ENCODE data around the gene DDX47.
A peak's percentile ranks its signal among the peaks of the same experiment; 100 is the strongest.

DDX47 gene

GRCh38 chr12:12788131-12788530 lies 25.0 kb upstream of the DDX47 start:
- Histone ChIP-seq H3F3A (ENCODE audit: control insufficient read depth, insufficient read depth) (no peaks in the 10 kb centered on the region; the same call in none of the 2 replicates), H3K4me1 (ENCODE audit: control insufficient read depth, low read length) (peaks cover 25% of the 10 kb centered on the region), H3K27ac (ENCODE audit: low read depth, low read length) (no peak overlapping the region), H3K4me3 (ENCODE audit: low read length) (no peak overlapping the region), H3K79me2 (ENCODE audit: control insufficient read depth, low read length) (no peaks in the 10 kb centered on the region), H4K20me1 (ENCODE audit: control insufficient read depth, insufficient read depth, low read depth, low read length) (no peaks in the 10 kb centered on the region), H3K9me2 (replicated peaks; ENCODE audit: control insufficient read depth, low read length) (no peaks in the 10 kb centered on the region), H3K36me3 (ENCODE audit: control insufficient read depth, low read length) (no peaks in the 10 kb centered on the region), H3K27me3 (ENCODE audit: control insufficient read depth, low read length) (peaks cover 25% of the 10 kb centered on the region), H3K4me2 (ENCODE audit: low read length) (0 out of 2 replicates have a peak overlapping the region, but pooled peaks have one; percentile 25), H3K9me3 (ENCODE audit: control insufficient read depth, insufficient read depth, low read length) (no peaks in the 10 kb centered on the region)
- no peak for TF ChIP-seq CTCF (IDR thresholded peaks at IDR 0.05; ENCODE audit: low read depth, low read length, poor library complexity, severe bottlenecking)
- TF ChIP-seq EZH2phosphoT487 (IDR thresholded peaks at IDR 0.05; ENCODE audit: borderline replicate concordance, low read length), result no peak

- Histone ChIP-seq H3K4me2 (ENCODE audit: low read length) (no peak overlapping the region), H4K20me1 (ENCODE audit: control insufficient read depth, insufficient read depth, low read depth, low read length) (no peaks in the 10 kb centered on the region), H3K27ac (ENCODE audit: low read depth, low read length) (no peak overlapping the region), H3K4me3 (ENCODE audit: low read length) (no peak overlapping the region), H3K79me2 (ENCODE audit: control insufficient read depth, low read length) (no peaks in the 10 kb centered on the region), H3K36me3 (ENCODE audit: control insufficient read depth, low read length) (no peaks in the 10 kb centered on the region), H3K4me1 (ENCODE audit: control insufficient read depth, low read length) (peaks cover 25% of the 10 kb centered on the region), H3K9me2 (replicated peaks; ENCODE audit: control insufficient read depth, low read length) (no peaks in the 10 kb centered on the region), H3F3A (ENCODE audit: control insufficient read depth, insufficient read depth) (no peaks in the 10 kb centered on the region; the same call in none of the 2 replicates), H3K27me3 (ENCODE audit: control insufficient read depth, low read length) (peaks cover 25% of the 10 kb centered on the region), H3K9me3 (ENCODE audit: control insufficient read depth, insufficient read depth, low read length) (no peaks in the 10 kb centered on the region)
- TF ChIP-seq EZH2phosphoT487 (IDR thresholded peaks at IDR 0.05; ENCODE audit: borderline replicate concordance, low read length) (no peak), CTCF (IDR thresholded peaks at IDR 0.05; ENCODE audit: low read depth, low read length, poor library complexity, severe bottlenecking) (peak; percentile 78)
Observed at GRCh38 chr12:12788675-12789368, 24.3 kb upstream of the DDX47 start.

DNA sequence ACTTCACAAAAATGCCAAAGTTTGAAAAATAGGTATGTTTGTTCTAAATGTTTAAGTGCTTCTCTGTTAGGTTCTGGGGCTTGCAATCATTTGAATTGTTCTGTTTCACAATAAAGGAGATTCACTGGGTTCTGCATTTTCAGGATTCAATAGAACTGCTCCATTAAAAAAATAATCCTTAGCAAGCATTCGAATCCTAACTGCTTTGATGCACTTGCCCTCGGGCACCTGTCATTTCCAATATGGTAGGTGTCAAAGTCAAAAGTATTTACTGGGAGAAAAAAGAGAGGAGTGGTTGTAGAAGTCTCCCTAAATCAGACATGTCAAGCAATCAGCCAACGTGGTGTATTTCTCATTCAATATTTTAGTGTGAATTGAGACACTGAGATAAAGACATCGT lies 22.2 kb upstream of the DDX47 start:
- H3F3A ChIP-seq (ENCODE audit: control insufficient read depth, insufficient read depth), result no peaks in the 10 kb centered on the region; the same call in none of the 2 replicates
- no peak overlapping the region for H3K4me2 ChIP-seq (ENCODE audit: low read length)
- H3K79me2 ChIP-seq (ENCODE audit: control insufficient read depth, low read length), result no peaks in the 10 kb centered on the region
- H4K20me1 ChIP-seq (ENCODE audit: control insufficient read depth, insufficient read depth, low read depth, low read length), result no peaks in the 10 kb centered on the region
- TF ChIP-seq CTCF (IDR thresholded peaks at IDR 0.05; ENCODE audit: low read depth, low read length, poor library complexity, severe bottlenecking), result no peak
- TF ChIP-seq EZH2phosphoT487 (IDR thresholded peaks at IDR 0.05; ENCODE audit: borderline replicate concordance, low read length), result no peak
- H3K9me2 ChIP-seq (replicated peaks; ENCODE audit: control insufficient read depth, low read length), result no peaks in the 10 kb centered on the region
- H3K4me3 ChIP-seq (ENCODE audit: low read length), result no peak overlapping the region
- H3K27me3 ChIP-seq (ENCODE audit: control insufficient read depth, low read length), result peaks cover 25% of the 10 kb centered on the region
- no peak overlapping the region for H3K27ac ChIP-seq (ENCODE audit: low read depth, low read length)
- no peaks in the 10 kb centered on the region for H3K36me3 ChIP-seq (ENCODE audit: control insufficient read depth, low read length)
- no peaks in the 10 kb centered on the region for H3K9me3 ChIP-seq (ENCODE audit: control insufficient read depth, insufficient read depth, low read length)
- peaks cover 23% of the 10 kb centered on the region for H3K4me1 ChIP-seq (ENCODE audit: control insufficient read depth, low read length)
